G401.6 (cell line): Measurements from ENCODE around the gene NPBWR2.

Experiments used
- FAIRE-seq: peaks from 2 replicates; lab custom pipeline; 2012; peaks lifted over from hg19 to GRCh38; lab: Jason Lieb, UNC

Gene NPBWR2

GRCh38 chr20:64072498-64073063 lies 34.8 kb downstream of the NPBWR2 start:
- no peak for FAIRE-seq

DNA sequence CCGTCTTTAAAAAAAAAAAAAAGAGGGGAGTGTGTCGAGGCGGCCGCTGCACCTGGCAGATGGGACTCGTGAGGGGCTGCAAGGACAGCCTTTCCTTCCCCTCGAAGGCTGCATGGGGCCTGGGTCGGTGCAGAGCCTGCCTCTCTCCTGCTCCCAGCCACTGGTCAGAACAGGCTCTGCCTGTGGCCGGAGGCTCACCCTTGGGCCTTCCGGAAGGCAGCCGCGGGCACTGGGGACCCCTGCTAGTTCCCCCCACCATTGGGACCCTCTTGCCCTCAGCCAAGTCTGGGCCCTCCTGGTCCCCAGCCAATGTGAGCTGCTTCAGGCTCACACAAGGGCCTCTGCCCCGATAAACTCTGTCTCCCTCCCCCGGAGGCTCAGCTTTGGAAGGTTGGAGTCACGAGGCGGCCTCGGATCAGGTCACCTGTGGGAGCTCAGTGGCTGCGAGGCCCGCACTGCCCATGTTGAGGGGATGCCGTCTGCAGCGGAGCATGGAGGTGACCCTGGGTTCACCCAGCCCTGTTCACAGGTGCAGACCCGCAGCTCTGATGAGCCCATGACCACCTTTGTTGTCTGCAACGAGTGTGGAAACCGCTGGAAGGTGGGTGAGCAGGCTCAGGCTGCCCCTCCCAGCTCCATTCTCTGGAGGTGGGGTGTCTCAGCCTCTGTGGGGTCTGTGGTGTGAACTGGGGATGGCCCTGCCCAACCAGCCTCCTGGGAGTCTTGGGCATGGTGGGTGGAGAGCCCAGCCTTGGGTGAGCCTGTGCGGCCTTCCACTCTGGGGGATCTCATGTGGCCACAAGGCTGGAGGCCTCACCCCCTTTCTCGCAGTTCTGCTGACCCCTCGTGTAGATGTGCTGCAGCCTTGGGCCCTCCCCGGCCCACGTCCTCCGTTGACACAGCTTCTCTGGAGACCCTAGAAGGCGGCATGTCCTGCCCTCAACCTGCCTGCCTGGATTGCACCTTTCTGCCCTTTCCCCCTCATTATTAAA lies 35.7 kb downstream of the NPBWR2 start:
- no peak for FAIRE-seq

- FAIRE-seq, result no peak
Observed at GRCh38 chr20:64070244-64070993, 36.9 kb downstream of the NPBWR2 start.

DNA sequence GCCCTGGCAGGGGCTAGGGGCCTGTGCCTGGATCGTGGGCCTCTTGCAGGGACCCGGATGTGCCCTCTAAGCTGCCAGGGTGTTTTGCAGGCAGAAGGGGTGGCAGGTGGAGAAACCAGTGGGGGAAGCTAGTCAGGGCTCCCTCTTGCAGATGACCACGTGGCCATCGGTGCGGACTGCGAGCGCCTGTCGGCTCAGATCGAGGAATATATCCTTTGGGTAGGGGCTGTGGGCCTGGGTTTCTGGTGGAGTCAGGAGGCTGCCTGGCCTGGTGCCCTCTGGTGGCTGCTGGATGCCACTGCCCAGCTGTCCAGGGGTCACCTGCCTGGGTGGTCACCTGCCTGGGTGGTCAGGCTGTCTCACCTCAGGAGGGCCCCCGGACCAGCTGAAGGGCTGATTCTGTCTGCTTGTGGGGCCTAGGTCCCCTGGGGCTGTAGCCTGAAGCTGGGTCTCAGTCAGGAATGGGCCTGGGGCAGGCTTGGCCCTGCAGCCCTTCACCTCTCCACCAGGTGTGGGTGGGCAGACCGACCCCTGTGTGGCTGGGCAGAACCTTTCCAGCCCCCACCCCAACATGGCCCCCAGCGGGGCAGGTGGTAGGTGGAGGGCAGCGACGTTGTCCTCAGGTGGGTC lies 37.6 kb downstream of the NPBWR2 start:
- no peak for FAIRE-seq

DNA sequence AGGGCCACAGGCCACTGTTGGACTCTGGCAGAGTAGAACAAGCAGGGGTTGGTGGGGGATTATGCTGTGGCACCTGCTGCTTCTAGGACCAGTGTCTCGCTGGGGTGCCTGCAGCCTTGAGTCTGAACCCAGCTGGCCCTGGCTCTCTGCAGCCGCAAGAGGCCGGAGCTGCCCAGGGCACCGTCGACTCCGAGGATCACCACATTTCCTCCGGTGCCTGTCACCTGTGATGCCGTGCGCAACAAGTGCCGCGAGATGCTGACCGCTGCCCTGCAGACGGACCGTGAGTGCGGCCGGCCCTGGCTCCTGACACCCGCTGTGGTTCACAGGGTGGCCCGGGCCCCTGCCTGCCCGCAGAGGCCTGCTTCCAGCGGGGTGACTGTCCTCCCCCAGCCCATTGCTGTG lies 38.2 kb downstream of the NPBWR2 start:
- FAIRE-seq, result no peak

GRCh38 chr20:64068386-64069208 lies 38.8 kb downstream of the NPBWR2 start:
- FAIRE-seq, result no peak

DNA sequence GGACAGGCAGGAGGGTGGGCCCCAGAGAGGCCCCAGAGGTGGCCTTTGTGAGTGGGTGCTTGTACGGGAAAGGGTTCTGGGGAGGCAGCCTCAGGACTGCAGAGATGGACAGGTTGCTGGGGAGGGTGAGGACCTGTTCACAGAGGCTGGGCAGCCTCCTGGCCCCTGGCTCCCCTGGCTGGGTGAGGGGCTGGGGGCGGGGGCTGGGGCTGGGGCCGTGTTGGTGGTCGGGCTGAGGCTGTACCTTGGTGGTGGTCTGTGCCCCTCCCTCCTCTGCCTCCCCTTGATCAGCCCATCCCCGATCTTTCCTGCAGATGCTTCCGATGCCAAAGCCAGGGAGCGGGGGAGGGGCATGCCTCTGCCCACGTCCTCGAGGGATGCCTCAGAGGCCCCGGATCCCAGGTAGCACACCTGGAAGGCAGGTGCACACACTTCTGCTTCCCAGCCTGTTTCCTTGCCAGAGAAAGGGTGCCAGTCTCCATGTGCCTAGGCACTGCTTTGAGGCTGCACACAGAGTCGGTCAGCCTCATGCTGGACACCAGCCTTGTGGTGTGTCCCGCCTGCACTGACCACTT lies 39.5 kb downstream of the NPBWR2 start:
- FAIRE-seq, result no peak

- FAIRE-seq, result no peak
Observed at GRCh38 chr20:64067005-64067632, 40.2 kb downstream of the NPBWR2 start.

- no peak for FAIRE-seq
Observed at GRCh38 chr20:64065974-64066343, 41.4 kb downstream of the NPBWR2 start.

- FAIRE-seq, result no peak
Observed at GRCh38 chr20:64065062-64065973, 42.0 kb downstream of the NPBWR2 start.

DNA sequence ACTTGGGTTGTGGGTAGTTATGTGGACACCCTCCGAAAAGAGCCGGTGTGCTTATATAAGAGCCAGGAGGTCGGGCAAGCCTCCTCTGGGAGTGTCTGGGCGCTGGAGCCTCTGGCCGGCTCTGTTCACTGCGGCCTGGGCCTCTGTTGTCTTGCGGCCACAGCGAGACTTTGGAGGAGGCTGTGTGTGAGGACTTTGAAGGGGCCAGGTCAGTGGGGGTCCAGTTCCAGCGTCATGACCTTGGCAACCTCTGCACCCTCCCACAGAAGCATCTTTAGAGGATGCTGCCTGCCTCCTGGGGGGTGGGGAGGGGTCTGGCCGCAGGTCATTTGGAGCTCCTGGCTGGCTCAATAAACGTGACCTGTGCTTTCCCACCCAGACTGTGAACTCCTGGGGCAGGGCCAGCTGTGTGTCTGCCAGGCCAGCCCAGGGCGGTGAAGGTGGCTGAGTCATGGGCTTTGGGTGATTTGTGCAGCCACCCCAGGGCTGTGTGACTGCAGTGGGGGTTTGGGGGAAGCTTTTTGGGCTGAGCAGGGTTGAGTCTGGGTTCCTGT lies 43.1 kb downstream of the NPBWR2 start:
- no peak for FAIRE-seq

- no peak for FAIRE-seq
Observed at GRCh38 chr20:64063389-64064144, 43.8 kb downstream of the NPBWR2 start.

DNA sequence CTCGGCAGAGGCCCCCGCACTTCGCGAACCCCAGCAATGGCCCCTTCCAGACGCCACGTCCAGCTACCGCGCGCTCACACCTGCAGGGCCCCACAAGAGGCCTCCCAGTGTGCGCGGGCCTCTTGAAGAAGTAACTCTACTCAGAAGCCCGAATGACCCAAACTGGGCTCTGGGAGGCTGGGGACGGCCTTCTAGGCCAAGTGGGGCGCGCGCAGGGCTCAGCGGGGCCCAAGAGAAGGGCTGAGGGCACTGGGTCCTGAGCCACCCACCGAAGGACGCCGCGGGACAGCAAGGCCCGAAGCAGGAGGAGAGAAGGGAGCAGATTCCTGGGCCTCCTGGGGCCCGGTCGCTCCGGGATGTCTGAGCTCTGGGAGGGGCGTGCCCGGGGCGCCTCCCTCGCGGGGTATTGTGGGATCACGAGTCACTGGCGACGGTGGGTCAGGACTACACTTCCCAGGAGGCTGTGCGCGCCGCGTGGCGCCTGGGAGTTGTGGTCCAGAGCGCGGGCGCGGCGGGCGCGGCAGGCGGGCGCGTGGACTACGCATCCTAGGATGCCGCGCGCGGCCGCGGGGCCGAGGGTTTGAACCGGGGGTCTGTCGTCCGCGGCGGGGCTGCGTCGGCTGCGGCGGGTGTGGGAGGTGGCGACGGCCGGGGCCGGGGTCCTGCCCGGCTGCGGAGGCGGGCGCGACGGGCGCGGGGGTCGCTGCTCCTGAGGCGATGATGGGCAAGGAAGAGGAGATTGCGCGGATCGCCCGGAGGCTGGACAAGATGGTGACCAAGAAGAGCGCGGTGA lies 44.6 kb downstream of the NPBWR2 start, which contains the start of gene TCEA2:
TCEA2 (plus strand) TSS at position 603 of the 793 bp plus-strand sequence; CDS start at position 718, 115 bp downstream.
- no peak for FAIRE-seq

DNA sequence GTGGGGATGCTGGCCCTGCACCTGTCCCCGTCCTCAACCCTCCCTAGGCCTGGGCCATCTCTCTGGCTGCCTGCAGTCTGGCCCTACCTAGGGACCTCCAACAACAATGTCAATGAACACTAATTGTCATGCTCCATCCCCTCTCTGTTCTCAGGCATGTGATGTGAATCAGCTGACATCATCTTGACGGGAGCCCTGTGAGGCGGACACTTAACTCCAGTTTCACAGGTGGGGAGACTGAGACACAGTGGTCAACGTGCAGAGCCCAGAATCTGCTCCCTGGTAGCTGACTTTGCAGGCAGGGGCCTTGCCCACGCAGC lies 45.1 kb downstream of the NPBWR2 start:
- no peak for FAIRE-seq

- no peak for FAIRE-seq
Observed at GRCh38 chr20:64058536-64058935, 48.8 kb downstream of the NPBWR2 start.

GRCh38 chr20:64057628-64058498 lies 49.5 kb downstream of the NPBWR2 start:
- no peak for FAIRE-seq
